ENCODE results near the gene LRFN3. TPM values are rescaled to one million over a fixed set of nuclear protein-coding genes. Genes with fewer than 3 reads are reported as not detected.

LRFN3 gene
- total and polyA plus RNA-seq, 4 experiments from 2014 or later, result 0.45 to 16.3 (median 9.0) TPM

- Mint-ChIP-seq H3K4me1 (peaks cover 13 to 32% (median 18%) of the 10 kb centered on the region in 4 donors), H3K27ac (peak overlapping the region in 1 of 7 donors; percentile 32), H3K27me3 (no peaks in the 10 kb centered on the region), H3K36me3 (peaks cover 0 to 14% of the 10 kb centered on the region in 2 donors), H3K9me3 (peaks cover 0 to 14% (median 7%) of the 10 kb centered on the region in 8 donors), H3K4me3 (no peak overlapping the region)
- H3K4me1 ChIP-seq (ENCODE audit: insufficient read depth, low read length), result peaks cover 22% of the 10 kb centered on the region
- H3K27ac ChIP-seq (ENCODE audit: low read depth, low read length), result no peak overlapping the region
- intact Hi-C loops (cut with micrococcal nuclease), result no loop called here
- no peak for DNase-seq
- H3K36me3 ChIP-seq (ENCODE audit: insufficient read depth, low read length), result no peaks in the 10 kb centered on the region
- POLR2A ChIA-PET (ENCODE audit: partially characterized antibody), result interaction anchor here (1.2 to 2.4 kb wide), 4 partner anchors 21 to 43 kb away, joined by 3 to 11 read pairs (median 4); partner anchors contain the start of gene NFKBID
- no peaks in the 10 kb centered on the region for H3K9me3 ChIP-seq (ENCODE audit: control insufficient read depth in 1 of 2, low read length in 2 of 2)
- no peaks in the 10 kb centered on the region for H3K27me3 ChIP-seq (ENCODE audit: insufficient read depth, low read length)
- CTCF ChIA-PET (ENCODE audit: partially characterized antibody), result interaction anchor here (0.6 to 1.6 kb wide), 4 partner anchors 8 to 231 kb away, joined by 3 to 4 read pairs (median 3); partner anchors contain the start of gene NFKBID
- no peak overlapping the region for H3K4me3 ChIP-seq (ENCODE audit: low read length in 2 of 2)
Observed at GRCh38 chr19:35925501-35925900, 10.7 kb upstream of the LRFN3 start.

- Mint-ChIP-seq H3K27me3 (no peaks in the 10 kb centered on the region), H3K4me1 (peaks cover 23 to 47% (median 32%) of the 10 kb centered on the region in 4 donors), H3K4me3 (peak overlapping the region in 2 of 8 donors; percentile 8 to 12), H3K27ac (peak overlapping the region in 4 of 7 donors; percentile 42 to 73 (median 64)), H3K9me3 (peaks cover 0 to 14% (median 7%) of the 10 kb centered on the region in 8 donors), H3K36me3 (peaks cover 0 to 14% of the 10 kb centered on the region in 2 donors)
- CTCF ChIA-PET (ENCODE audit: partially characterized antibody), result interaction anchor here (2.0 to 7.2 kb wide), 2 partner anchors 25 to 47 kb away, joined by 5 to 125 read pairs; no protein-coding TSS in a partner anchor
- POLR2A ChIA-PET (ENCODE audit: partially characterized antibody), result interaction anchor here (0.9 to 3.6 kb wide), 3 partner anchors 24 to 38 kb away, joined by 4 to 73 read pairs (median 5); partner anchors contain the start of gene HCST
- Histone ChIP-seq H3K4me3 (ENCODE audit: low read length in 2 of 2) (no peak overlapping the region), H3K4me1 (ENCODE audit: insufficient read depth, low read length) (peaks cover 36% of the 10 kb centered on the region), H3K9me3 (ENCODE audit: control insufficient read depth in 1 of 2, low read length in 2 of 2) (no peaks in the 10 kb centered on the region), H3K27me3 (ENCODE audit: insufficient read depth, low read length) (no peaks in the 10 kb centered on the region), H3K27ac (ENCODE audit: low read depth, low read length) (no peak overlapping the region), H3K36me3 (ENCODE audit: insufficient read depth, low read length) (no peaks in the 10 kb centered on the region)
- DNase-seq, result peak in 1 of 5 donors; percentile 2
- intact Hi-C loops (cut with micrococcal nuclease), result no loop called here
Observed at GRCh38 chr19:35928507-35928906, 7.7 kb upstream of the LRFN3 start.

GRCh38 chr19:35929876-35930275, 6.3 kb upstream of the LRFN3 start:
- Histone ChIP-seq H3K27ac (ENCODE audit: low read depth, low read length) (peak overlapping the region; percentile 42), H3K4me3 (ENCODE audit: low read length in 2 of 2) (peak overlapping the region in 1 of 2 donors; percentile 40), H3K36me3 (ENCODE audit: insufficient read depth, low read length) (no peaks in the 10 kb centered on the region), H3K4me1 (ENCODE audit: insufficient read depth, low read length) (peaks cover 36% of the 10 kb centered on the region), H3K27me3 (ENCODE audit: insufficient read depth, low read length) (no peaks in the 10 kb centered on the region), H3K9me3 (ENCODE audit: control insufficient read depth in 1 of 2, low read length in 2 of 2) (no peaks in the 10 kb centered on the region)
- peak overlapping the region; percentile 70 to 95 (median 91) for H3K27ac Mint-ChIP-seq
- peak overlapping the region; percentile 70 to 86 (median 73) for H3K4me3 Mint-ChIP-seq
- peak; percentile 40 to 62 (median 58) for DNase-seq
- H3K36me3 Mint-ChIP-seq, result peaks cover 0 to 14% of the 10 kb centered on the region in 2 donors
- intact Hi-C loops (cut with micrococcal nuclease), result no loop called here
- H3K27me3 Mint-ChIP-seq, result no peaks in the 10 kb centered on the region
- ChIA-PET CTCF (ENCODE audit: partially characterized antibody) (interaction anchor here (1.1 to 7.2 kb wide), 5 partner anchors 26 to 237 kb away, joined by 4 to 125 read pairs (median 5); no protein-coding TSS in a partner anchor), POLR2A (ENCODE audit: partially characterized antibody) (interaction anchor here (0.7 to 6.0 kb wide), 12 partner anchors 23 to 282 kb away, joined by 3 to 89 read pairs (median 6); partner anchors contain the start of genes APLP1, COX6B1, HCST and NFKBID)
- peaks cover 0 to 14% (median 7%) of the 10 kb centered on the region in 8 donors for H3K9me3 Mint-ChIP-seq
- H3K4me1 Mint-ChIP-seq, result peaks cover 23 to 51% (median 32%) of the 10 kb centered on the region in 4 donors

- DNase-seq, result peak; percentile 99 to 100 (median 100)
- intact Hi-C loops (cut with micrococcal nuclease), result loop anchor here (1.0 kb wide), 9 partner anchors 28 to 283 kb away; partner anchors contain the start of genes PROSER3, PSENEN, TBCB and U2AF1L4
- Histone ChIP-seq H3K4me1 (ENCODE audit: insufficient read depth, low read length) (peaks cover 47% of the 10 kb centered on the region), H3K27me3 (ENCODE audit: insufficient read depth, low read length) (no peaks in the 10 kb centered on the region), H3K9me3 (ENCODE audit: control insufficient read depth in 1 of 2, low read length in 2 of 2) (no peaks in the 10 kb centered on the region), H3K4me3 (ENCODE audit: low read length in 2 of 2) (peak overlapping the region in 1 of 2 donors; percentile 49), H3K36me3 (ENCODE audit: insufficient read depth, low read length) (no peaks in the 10 kb centered on the region), H3K27ac (ENCODE audit: low read depth, low read length) (peak overlapping the region; percentile 54)
- Mint-ChIP-seq H3K9me3 (peaks cover 0 to 2% (median 0%) of the 10 kb centered on the region in 8 donors), H3K36me3 (peaks cover 0 to 2% of the 10 kb centered on the region in 2 donors), H3K4me3 (peak overlapping the region; percentile 76 to 85 (median 80)), H3K4me1 (peaks cover 27 to 62% (median 38%) of the 10 kb centered on the region in 4 donors), H3K27ac (peak overlapping the region; percentile 86 to 97 (median 95)), H3K27me3 (no peaks in the 10 kb centered on the region)
- CTCF ChIA-PET (ENCODE audit: partially characterized antibody), result interaction anchor here (0.7 to 7.2 kb wide), 10 partner anchors 18 to 239 kb away, joined by 3 to 125 read pairs (median 4); partner anchors contain the start of genes APLP1 and TYROBP
- POLR2A ChIA-PET (ENCODE audit: partially characterized antibody), result interaction anchor here (0.6 to 6.0 kb wide), 19 partner anchors 15 to 229 kb away, joined by 3 to 89 read pairs (median 4); partner anchors contain the start of genes APLP1, HCST, IGFLR1 and LIN37
Observed at GRCh38 chr19:35931161-35931873, 4.9 kb upstream of the LRFN3 start.

- Histone ChIP-seq H3K36me3 (ENCODE audit: insufficient read depth, low read length) (no peaks in the 10 kb centered on the region), H3K9me3 (ENCODE audit: control insufficient read depth in 1 of 2, low read length in 2 of 2) (no peaks in the 10 kb centered on the region), H3K27ac (ENCODE audit: low read depth, low read length) (peak overlapping the region; percentile 25), H3K4me3 (ENCODE audit: low read length in 2 of 2) (no peak overlapping the region), H3K27me3 (ENCODE audit: insufficient read depth, low read length) (no peaks in the 10 kb centered on the region), H3K4me1 (ENCODE audit: insufficient read depth, low read length) (peaks cover 51% of the 10 kb centered on the region)
- ChIA-PET POLR2A (ENCODE audit: partially characterized antibody) (interaction anchor here (0.7 to 6.0 kb wide), 14 partner anchors 15 to 190 kb away, joined by 3 to 89 read pairs (median 4); partner anchors contain the start of genes APLP1, HCST, IGFLR1 and LIN37), CTCF (ENCODE audit: partially characterized antibody) (interaction anchor here (1.0 to 7.2 kb wide), 8 partner anchors 27 to 239 kb away, joined by 3 to 125 read pairs (median 4); no protein-coding TSS in a partner anchor)
- peaks cover 0 to 2% of the 10 kb centered on the region in 2 donors for H3K36me3 Mint-ChIP-seq
- intact Hi-C loops (cut with micrococcal nuclease), result loop anchor here (1.0 kb wide), 9 partner anchors 27 to 282 kb away; partner anchors contain the start of genes PROSER3, PSENEN, TBCB and U2AF1L4
- H3K4me1 Mint-ChIP-seq, result peaks cover 24 to 59% (median 37%) of the 10 kb centered on the region in 4 donors
- peak overlapping the region in 2 of 8 donors; percentile 79 to 85 for H3K4me3 Mint-ChIP-seq
- H3K27me3 Mint-ChIP-seq, result no peaks in the 10 kb centered on the region
- peaks cover 0 to 2% (median 0%) of the 10 kb centered on the region in 8 donors for H3K9me3 Mint-ChIP-seq
- H3K27ac Mint-ChIP-seq, result peak overlapping the region; percentile 15 to 97 (median 86)
- no peak for DNase-seq
Observed at GRCh38 chr19:35931874-35932202, 4.3 kb upstream of the LRFN3 start.

- CTCF ChIA-PET (ENCODE audit: partially characterized antibody), result interaction anchor here (1.0 to 7.2 kb wide), 5 partner anchors 27 to 62 kb away, joined by 3 to 125 read pairs (median 3); no protein-coding TSS in a partner anchor
- Histone ChIP-seq H3K4me3 (ENCODE audit: low read length in 2 of 2) (no peak overlapping the region), H3K36me3 (ENCODE audit: insufficient read depth, low read length) (no peaks in the 10 kb centered on the region), H3K27ac (ENCODE audit: low read depth, low read length) (peak overlapping the region; percentile 25), H3K4me1 (ENCODE audit: insufficient read depth, low read length) (peaks cover 56% of the 10 kb centered on the region), H3K27me3 (ENCODE audit: insufficient read depth, low read length) (no peaks in the 10 kb centered on the region), H3K9me3 (ENCODE audit: control insufficient read depth in 1 of 2, low read length in 2 of 2) (no peaks in the 10 kb centered on the region)
- intact Hi-C loops (cut with micrococcal nuclease), result no loop called here
- Mint-ChIP-seq H3K27ac (peak overlapping the region in 4 of 7 donors; percentile 36 to 95 (median 78)), H3K27me3 (no peaks in the 10 kb centered on the region), H3K4me1 (peaks cover 23 to 60% (median 39%) of the 10 kb centered on the region in 4 donors), H3K9me3 (peaks cover 0 to 2% (median 0%) of the 10 kb centered on the region in 8 donors), H3K36me3 (peaks cover 0 to 2% of the 10 kb centered on the region in 2 donors), H3K4me3 (no peak overlapping the region)
- POLR2A ChIA-PET (ENCODE audit: partially characterized antibody), result interaction anchor here (1.3 to 6.0 kb wide), 4 partner anchors 26 to 49 kb away, joined by 3 to 89 read pairs (median 24); partner anchors contain the start of gene NFKBID
- DNase-seq, result peak in 1 of 5 donors; percentile 6
Observed at GRCh38 chr19:35932291-35932936, 3.8 kb upstream of the LRFN3 start.

Data from CD4-positive, alpha-beta memory T cell (primary cell).